Kasumi-1 (cell line): Measurements from ENCODE around the gene LRRC30.
"Not testable (repeated sequence)": the region's sequence is repeated elsewhere in the genome, so short reads cannot be mapped to it uniquely, and the experiment has no call there.

Source experiments
- DNase-seq, 2 experiments: peaks; one replicate each; lab custom pipeline; 2025; lab: John Stamatoyannopoulos, UW

Gene LRRC30

GRCh38 chr18:7230626-7231349 lies at the start of gene LRRC30:
Gene LRRC30, plus strand, starts transcription at chr18:7231089. Its CDS starts 50 bp downstream, at chr18:7231139.
- DNase-seq = no peak

- DNase-seq = no peak
Observed at GRCh38 chr18:7185701-7186100, 45.2 kb upstream of the LRRC30 start.

GRCh38 chr18:7190547-7191156 lies 40.2 kb upstream of the LRRC30 start:
- DNase-seq = no peak

GRCh38 chr18:7191736-7192135 lies 39.2 kb upstream of the LRRC30 start:
- no peak for DNase-seq

- no peak for DNase-seq
Observed at GRCh38 chr18:7195266-7195665, 35.6 kb upstream of the LRRC30 start.

GRCh38 chr18:7196421-7196820 lies 34.5 kb upstream of the LRRC30 start:
- DNase-seq = no peak

- no peak for DNase-seq
Observed at GRCh38 chr18:7197854-7198253, 33.0 kb upstream of the LRRC30 start.

- DNase-seq = no peak
Observed at GRCh38 chr18:7198326-7198725, 32.6 kb upstream of the LRRC30 start.

GRCh38 chr18:7201096-7201495 lies 29.8 kb upstream of the LRRC30 start:
- no peak for DNase-seq

GRCh38 chr18:7202169-7202568 lies 28.7 kb upstream of the LRRC30 start:
- no peak for DNase-seq

- DNase-seq = not testable (repeated sequence)
Observed at GRCh38 chr18:7203601-7204000, 27.3 kb upstream of the LRRC30 start.

- no peak for DNase-seq
Observed at GRCh38 chr18:7205346-7205745, 25.5 kb upstream of the LRRC30 start.

- DNase-seq = no peak
Observed at GRCh38 chr18:7206217-7206616, 24.7 kb upstream of the LRRC30 start.

- no peak for DNase-seq
Observed at GRCh38 chr18:7207366-7207915, 23.4 kb upstream of the LRRC30 start.

- DNase-seq = peak; percentile 64 to 77
Observed at GRCh38 chr18:7221424-7222155, 9.3 kb upstream of the LRRC30 start.

GRCh38 chr18:7224198-7224597 lies 6.7 kb upstream of the LRRC30 start:
- no peak for DNase-seq

- DNase-seq = no peak
Observed at GRCh38 chr18:7232218-7232617, 1.3 kb downstream of the LRRC30 start.

GRCh38 chr18:7233134-7233810 lies 2.4 kb downstream of the LRRC30 start:
- DNase-seq = no peak

- DNase-seq = no peak
Observed at GRCh38 chr18:7234091-7234490, 3.2 kb downstream of the LRRC30 start.

- no peak for DNase-seq
Observed at GRCh38 chr18:7234956-7235355, 4.1 kb downstream of the LRRC30 start.

GRCh38 chr18:7236072-7236471 lies 5.2 kb downstream of the LRRC30 start:
- DNase-seq = no peak

GRCh38 chr18:7236933-7237332 lies 6.0 kb downstream of the LRRC30 start:
- DNase-seq = no peak
